Smooth muscle cell (in vitro differentiated cells): ENCODE results near the gene MS4A6E. TPM values are rescaled to one million over a fixed set of nuclear protein-coding genes. Genes with fewer than 3 reads are reported as not detected.

Experiments used
- DNase-seq: peaks from one replicate; lab custom pipeline; 2025; ENCODE audit not compliant: unreplicated experiment; lab: John Stamatoyannopoulos, UW
- H2AFZ ChIP-seq: fragments of 200-600 bp; sonication (generic); 2 replicates; pipeline ENCODE4 v1.6.0; 2016; ENCODE audit warnings: antibody characterized with exemption, low read depth, mild to moderate bottlenecking
- H3F3A ChIP-seq: fragments of 200-600 bp; sonication (generic); 2 replicates; pipeline ENCODE4 v1.6.0; 2017; ENCODE audit warnings: antibody characterized with exemption, low read depth
- H3K27ac ChIP-seq: fragments of 200-600 bp; sonication (generic); 2 replicates; pipeline ENCODE4 v1.5.1; 2016; ENCODE audit warnings: low read depth, mild to moderate bottlenecking
- H3K27me3 ChIP-seq: fragments of 200-600 bp; sonication (generic); 2 replicates; pipeline ENCODE4 v1.6.1; 2016; ENCODE audit warnings: low read depth, mild to moderate bottlenecking
- H3K36me3 ChIP-seq: fragments of 200-600 bp; sonication (generic); 2 replicates; pipeline ENCODE4 v1.5.1; 2016; ENCODE audit warnings: low read depth
- H3K4me1 ChIP-seq: fragments of 200-600 bp; sonication (generic); 2 replicates; pipeline ENCODE4 v1.5.1; 2016; ENCODE audit warnings: low read depth
- H3K4me2 ChIP-seq: fragments of 200-600 bp; sonication (generic); 2 replicates; pipeline ENCODE4 v1.6.0; 2016; ENCODE audit warnings: mild to moderate bottlenecking
- H3K4me3 ChIP-seq: fragments of 200-600 bp; sonication (generic); 2 replicates; pipeline ENCODE4 v1.5.1; 2016; ENCODE audit warnings: mild to moderate bottlenecking
- H3K79me2 ChIP-seq: fragments of 200-600 bp; sonication (generic); 2 replicates; pipeline ENCODE4 v1.6.0; 2016; ENCODE audit warnings: low read depth, mild to moderate bottlenecking
- H3K9ac ChIP-seq: fragments of 200-600 bp; sonication (generic); 2 replicates; pipeline ENCODE4 v1.6.0; 2016; ENCODE audit warnings: low read depth
- H3K9me3 ChIP-seq: fragments of 200-600 bp; sonication (generic); replicated peaks from 2 replicates; pipeline ENCODE4 v1.5.1; 2016; ENCODE audit warnings: low read depth
- H4K20me1 ChIP-seq: fragments of 200-600 bp; sonication (generic); 2 replicates; pipeline ENCODE4 v1.6.0; 2016; ENCODE audit warnings: low read depth
- CTCF ChIP-seq: fragments of 200-600 bp; sonication (generic); IDR thresholded peaks from 2 replicates; pipeline ENCODE4 v1.5.1; 2017; ENCODE audit warnings: borderline replicate concordance, mild to moderate bottlenecking, antibody characterized with exemption; ENCODE audit not compliant: insufficient read depth, poor library complexity, severe bottlenecking
- WGBS: methylation state at CpG from one replicate; pipeline ENCODE4 v1.1.7; 2016; ENCODE audit warnings: low lambda C conversion rate; 5-methylcytosine and 5-hydroxymethylcytosine counted together
- polyA plus RNA-seq: library from polyadenylated mRNA; unstranded; fragments of >200 nt; fragmentation: Nextera tagmentation; extraction: Ambion mirVana; gene quantifications from 2 replicates; pipeline ENCODE4 v1.2.1, GENCODE V29; 2016
- total RNA-seq: library from RNA; depleted of rRNA; stranded (reverse); fragments of >200 nt; gene quantifications from 2 replicates; pipeline ENCODE4 v1.2.3, GENCODE V29; 2014

MS4A6E gene
- total and polyA plus RNA-seq, 2 experiments from 2014 or later, result not detected

GRCh38 chr11:60339356-60339755 is 12.3 kb downstream of the MS4A6E start:
- WGBS, result 56% methylated on average over 3 of the region's 3 CpGs
- H3K4me3 ChIP-seq, result no peak overlapping the region
- no peaks in the 10 kb centered on the region for H3K9me3 ChIP-seq
- no peak overlapping the region for H3K9ac ChIP-seq
- no peaks in the 10 kb centered on the region for H3K36me3 ChIP-seq
- H3K27ac ChIP-seq, result no peak overlapping the region
- H3K27me3 ChIP-seq, result no peaks in the 10 kb centered on the region
- no peaks in the 10 kb centered on the region for H3K4me1 ChIP-seq
- H3F3A ChIP-seq, result no peaks in the 10 kb centered on the region
- H2AFZ ChIP-seq, result no peak overlapping the region
- no peak overlapping the region for H3K4me2 ChIP-seq
- no peak for TF ChIP-seq CTCF
- H4K20me1 ChIP-seq, result no peaks in the 10 kb centered on the region
- H3K79me2 ChIP-seq, result no peaks in the 10 kb centered on the region
- DNase-seq, result no peak

- Histone ChIP-seq H3K9me3 (no peaks in the 10 kb centered on the region), H3K79me2 (no peaks in the 10 kb centered on the region), H3K36me3 (no peaks in the 10 kb centered on the region), H3K4me2 (no peak overlapping the region), H3K9ac (no peak overlapping the region), H3K27ac (no peak overlapping the region), H2AFZ (no peak overlapping the region), H3K27me3 (no peaks in the 10 kb centered on the region), H3K4me3 (no peak overlapping the region), H3F3A (no peaks in the 10 kb centered on the region), H4K20me1 (no peaks in the 10 kb centered on the region), H3K4me1 (no peaks in the 10 kb centered on the region)
- no peak for DNase-seq
- 67% methylated on average over 10 of the region's 10 CpGs for WGBS
- TF ChIP-seq CTCF, result peak; percentile 64
These were observed 16.1 kb downstream of the MS4A6E start for GRCh38 chr11:60343094-60343704.

- no peak overlapping the region for H2AFZ ChIP-seq
- H3K4me1 ChIP-seq, result no peaks in the 10 kb centered on the region
- H3K79me2 ChIP-seq, result no peaks in the 10 kb centered on the region
- H3K4me2 ChIP-seq, result no peak overlapping the region
- H3K9ac ChIP-seq, result no peak overlapping the region
- no peaks in the 10 kb centered on the region for H3K27me3 ChIP-seq
- 92% methylated on average over 2 of the region's 2 CpGs for WGBS
- DNase-seq, result no peak
- H3K9me3 ChIP-seq, result no peaks in the 10 kb centered on the region
- H4K20me1 ChIP-seq, result no peaks in the 10 kb centered on the region
- H3K4me3 ChIP-seq, result no peak overlapping the region
- TF ChIP-seq CTCF, result no peak
- no peaks in the 10 kb centered on the region for H3F3A ChIP-seq
- no peaks in the 10 kb centered on the region for H3K36me3 ChIP-seq
- no peak overlapping the region for H3K27ac ChIP-seq
These were observed 17.1 kb downstream of the MS4A6E start for GRCh38 chr11:60344146-60344545.

- Histone ChIP-seq H4K20me1 (no peaks in the 10 kb centered on the region), H3K4me3 (no peak overlapping the region), H3K79me2 (no peaks in the 10 kb centered on the region), H3K36me3 (no peaks in the 10 kb centered on the region), H3F3A (no peaks in the 10 kb centered on the region), H3K9me3 (no peaks in the 10 kb centered on the region), H3K4me2 (no peak overlapping the region), H3K4me1 (no peaks in the 10 kb centered on the region), H2AFZ (no peak overlapping the region), H3K9ac (no peak overlapping the region), H3K27ac (no peak overlapping the region), H3K27me3 (no peaks in the 10 kb centered on the region)
- peak; percentile 40 for TF ChIP-seq CTCF
- no peak for DNase-seq
These were observed 18.4 kb downstream of the MS4A6E start for GRCh38 chr11:60345489-60345888.
